ENCODE data around the gene EP400. TPM values are rescaled to one million over a fixed set of nuclear protein-coding genes. Genes with fewer than 3 reads are reported as not detected.

EP400 gene
- total RNA-seq, 1 donor from 2014 or later: 35.9 TPM

- DNase-seq (ENCODE audit: low spot score): no peak
- Mint-ChIP-seq H3K9me3 (ENCODE audit: low read depth) (no peaks in the 10 kb centered on the region), H3K4me1 (ENCODE audit: low read depth) (no peaks in the 10 kb centered on the region), H3K27me3 (ENCODE audit: low read depth) (no peaks in the 10 kb centered on the region), H3K4me3 (ENCODE audit: unreplicated experiment) (no peak overlapping the region), H3K36me3 (ENCODE audit: low read depth) (peaks cover 37% of the 10 kb centered on the region), H3K27ac (ENCODE audit: unreplicated experiment) (no peak overlapping the region)
- TF ChIP-seq CTCF (IDR thresholded peaks at IDR 0.05): no peak
Measured at GRCh38 chr12:132021965-132022364, 72.2 kb downstream of the EP400 start.

GRCh38 chr12:132023658-132024057 is 73.9 kb downstream of the EP400 start:
- DNase-seq (ENCODE audit: low spot score): no peak
- Mint-ChIP-seq H3K4me1 (ENCODE audit: low read depth) (no peaks in the 10 kb centered on the region), H3K9me3 (ENCODE audit: low read depth) (no peaks in the 10 kb centered on the region), H3K27me3 (ENCODE audit: low read depth) (no peaks in the 10 kb centered on the region), H3K4me3 (ENCODE audit: unreplicated experiment) (no peak overlapping the region), H3K27ac (ENCODE audit: unreplicated experiment) (no peak overlapping the region), H3K36me3 (ENCODE audit: low read depth) (peaks cover 33% of the 10 kb centered on the region)
- TF ChIP-seq CTCF (IDR thresholded peaks at IDR 0.05): no peak

- Mint-ChIP-seq H3K36me3 (ENCODE audit: low read depth) (peaks cover 34% of the 10 kb centered on the region), H3K27ac (ENCODE audit: unreplicated experiment) (no peak overlapping the region), H3K4me1 (ENCODE audit: low read depth) (no peaks in the 10 kb centered on the region), H3K4me3 (ENCODE audit: unreplicated experiment) (no peak overlapping the region), H3K9me3 (ENCODE audit: low read depth) (no peaks in the 10 kb centered on the region), H3K27me3 (ENCODE audit: low read depth) (no peaks in the 10 kb centered on the region)
- no peak for TF ChIP-seq CTCF (IDR thresholded peaks at IDR 0.05)
- no peak for DNase-seq (ENCODE audit: low spot score)
Measured at GRCh38 chr12:132024758-132025157, 75.0 kb downstream of the EP400 start.

GRCh38 chr12:132025526-132025925 is 75.8 kb downstream of the EP400 start:
- Mint-ChIP-seq H3K4me1 (ENCODE audit: low read depth) (peaks cover under 1% of the 10 kb centered on the region), H3K27ac (ENCODE audit: unreplicated experiment) (no peak overlapping the region), H3K4me3 (ENCODE audit: unreplicated experiment) (no peak overlapping the region), H3K36me3 (ENCODE audit: low read depth) (peaks cover 35% of the 10 kb centered on the region), H3K27me3 (ENCODE audit: low read depth) (no peaks in the 10 kb centered on the region), H3K9me3 (ENCODE audit: low read depth) (no peaks in the 10 kb centered on the region)
- no peak for TF ChIP-seq CTCF (IDR thresholded peaks at IDR 0.05)
- no peak for DNase-seq (ENCODE audit: low spot score)

- Mint-ChIP-seq H3K4me3 (ENCODE audit: unreplicated experiment) (no peak overlapping the region), H3K27ac (ENCODE audit: unreplicated experiment) (no peak overlapping the region), H3K4me1 (ENCODE audit: low read depth) (peaks cover 8% of the 10 kb centered on the region), H3K27me3 (ENCODE audit: low read depth) (no peaks in the 10 kb centered on the region), H3K9me3 (ENCODE audit: low read depth) (no peaks in the 10 kb centered on the region), H3K36me3 (ENCODE audit: low read depth) (peaks cover 35% of the 10 kb centered on the region)
- no peak for DNase-seq (ENCODE audit: low spot score)
- no peak for TF ChIP-seq CTCF (IDR thresholded peaks at IDR 0.05)
Measured at GRCh38 chr12:132026061-132026795, 76.5 kb downstream of the EP400 start.

All from chondrocyte (in vitro differentiated cells).